ENCODE data around the gene GOLPH3.

The GOLPH3 gene

GRCh38 chr5:32147236-32147635 is 26.9 kb downstream of the GOLPH3 start:
- peaks cover 2% of the 10 kb centered on the region for H3K79me1 ChIP-seq (ENCODE audit: low read depth, low read length)
- no peak overlapping the region for H3K23ac ChIP-seq (ENCODE audit: low read depth, low read length, poor library complexity)
- no peak overlapping the region for H4K91ac ChIP-seq (ENCODE audit: low read depth, low read length, poor library complexity)
- H3K18ac ChIP-seq (ENCODE audit: low read length): no peak overlapping the region
- H3K9ac ChIP-seq (ENCODE audit: low read depth, low read length, poor library complexity): no peak overlapping the region
- H2BK15ac ChIP-seq (ENCODE audit: low read length): no peak overlapping the region
- no peaks in the 10 kb centered on the region for H3K4me1 ChIP-seq (ENCODE audit: control insufficient read depth in 2 of 2, insufficient read depth in 1 of 2, low read depth in 1 of 2, low read length in 2 of 2)
- WGBS, 2 donors (ENCODE audit: extremely low coverage in 2 of 2, insufficient read length in 2 of 2, insufficient replicate concordance in 1 of 2): 100% methylated on average over 1 of the region's 3 CpGs; no CpG with 5 or more reads in 1 of the 2 donors
- peaks cover 0 to 46% of the 10 kb centered on the region in 2 donors for H3K36me3 ChIP-seq (replicated peaks in 1 of 2; ENCODE audit: control insufficient read depth in 2 of 2, insufficient read depth in 2 of 2, low read length in 2 of 2)
- H2AK5ac ChIP-seq (ENCODE audit: low read depth, low read length): no peak overlapping the region
- no peak overlapping the region for H2BK5ac ChIP-seq (ENCODE audit: low read length)
- H3K14ac ChIP-seq (ENCODE audit: low read length): no peak overlapping the region
- no peak overlapping the region for H2AFZ ChIP-seq (ENCODE audit: low read length)
- no peak overlapping the region for H3K4ac ChIP-seq (ENCODE audit: low read length)
- H3K27me3 ChIP-seq (ENCODE audit: control insufficient read depth in 3 of 3, insufficient read depth in 3 of 3, low read depth in 1 of 3, low read length in 3 of 3): no peaks in the 10 kb centered on the region
- H2BK12ac ChIP-seq (ENCODE audit: low read length): no peak overlapping the region
- H3K4me3 ChIP-seq (ENCODE audit: low read length in 2 of 2): no peak overlapping the region
- peaks cover 0 to 28% of the 10 kb centered on the region in 2 donors for H3K9me3 ChIP-seq (replicated peaks in 1 of 2; ENCODE audit: control insufficient read depth in 2 of 2, insufficient read depth in 1 of 2, low read depth in 1 of 2, low read length in 2 of 2)
- H2BK120ac ChIP-seq (ENCODE audit: low read depth, low read length): no peak overlapping the region
- H4K8ac ChIP-seq (ENCODE audit: low read depth, low read length): no peak overlapping the region
- DNase-seq (ENCODE audit: low spot score): no peak
- no peak overlapping the region for H3K4me2 ChIP-seq (ENCODE audit: insufficient read depth, low read length, poor library complexity, severe bottlenecking)
- no peak overlapping the region for H3K27ac ChIP-seq (replicated peaks; ENCODE audit: low read length)

GRCh38 chr5:32145378-32145777 is 28.7 kb downstream of the GOLPH3 start:
- no peak overlapping the region for H3K4ac ChIP-seq (ENCODE audit: low read length)
- H3K4me3 ChIP-seq (ENCODE audit: low read length in 2 of 2): no peak overlapping the region
- H4K91ac ChIP-seq (ENCODE audit: low read depth, low read length, poor library complexity): no peak overlapping the region
- no CpG with 5 or more reads among the region's 2 CpGs for WGBS, 2 donors (ENCODE audit: extremely low coverage in 2 of 2, insufficient read length in 2 of 2, insufficient replicate concordance in 1 of 2)
- H3K9ac ChIP-seq (ENCODE audit: low read depth, low read length, poor library complexity): no peak overlapping the region
- no peak overlapping the region for H2BK5ac ChIP-seq (ENCODE audit: low read length)
- H3K4me1 ChIP-seq (ENCODE audit: control insufficient read depth in 2 of 2, insufficient read depth in 1 of 2, low read depth in 1 of 2, low read length in 2 of 2): no peaks in the 10 kb centered on the region
- H3K79me1 ChIP-seq (ENCODE audit: low read depth, low read length): peaks cover 2% of the 10 kb centered on the region
- H2BK120ac ChIP-seq (ENCODE audit: low read depth, low read length): no peak overlapping the region
- H3K9me3 ChIP-seq (replicated peaks in 1 of 2; ENCODE audit: control insufficient read depth in 2 of 2, insufficient read depth in 1 of 2, low read depth in 1 of 2, low read length in 2 of 2): peaks cover 0 to 28% of the 10 kb centered on the region in 2 donors
- no peak for DNase-seq (ENCODE audit: low spot score)
- H2AFZ ChIP-seq (ENCODE audit: low read length): no peak overlapping the region
- H2BK15ac ChIP-seq (ENCODE audit: low read length): no peak overlapping the region
- H2AK5ac ChIP-seq (ENCODE audit: low read depth, low read length): no peak overlapping the region
- H3K27me3 ChIP-seq (ENCODE audit: control insufficient read depth in 3 of 3, insufficient read depth in 3 of 3, low read depth in 1 of 3, low read length in 3 of 3): no peaks in the 10 kb centered on the region
- H3K4me2 ChIP-seq (ENCODE audit: insufficient read depth, low read length, poor library complexity, severe bottlenecking): no peak overlapping the region
- H3K18ac ChIP-seq (ENCODE audit: low read length): no peak overlapping the region
- no peak overlapping the region for H3K14ac ChIP-seq (ENCODE audit: low read length)
- no peak overlapping the region for H2BK12ac ChIP-seq (ENCODE audit: low read length)
- no peak overlapping the region for H3K23ac ChIP-seq (ENCODE audit: low read depth, low read length, poor library complexity)
- no peak overlapping the region for H4K8ac ChIP-seq (ENCODE audit: low read depth, low read length)
- no peak overlapping the region for H3K27ac ChIP-seq (replicated peaks; ENCODE audit: low read length)
- H3K36me3 ChIP-seq (replicated peaks in 1 of 2; ENCODE audit: control insufficient read depth in 2 of 2, insufficient read depth in 2 of 2, low read length in 2 of 2): peaks cover 0 to 53% of the 10 kb centered on the region in 2 donors

- no peak overlapping the region for H3K4me2 ChIP-seq (ENCODE audit: insufficient read depth, low read length, poor library complexity, severe bottlenecking)
- H3K14ac ChIP-seq (ENCODE audit: low read length): no peak overlapping the region
- no peak overlapping the region for H2BK120ac ChIP-seq (ENCODE audit: low read depth, low read length)
- H3K27ac ChIP-seq (replicated peaks; ENCODE audit: low read length): no peak overlapping the region
- H4K91ac ChIP-seq (ENCODE audit: low read depth, low read length, poor library complexity): no peak overlapping the region
- no peak overlapping the region for H2BK15ac ChIP-seq (ENCODE audit: low read length)
- no peak overlapping the region for H2AFZ ChIP-seq (ENCODE audit: low read length)
- no peaks in the 10 kb centered on the region for H3K27me3 ChIP-seq (ENCODE audit: control insufficient read depth in 3 of 3, insufficient read depth in 3 of 3, low read depth in 1 of 3, low read length in 3 of 3)
- H3K18ac ChIP-seq (ENCODE audit: low read length): no peak overlapping the region
- H2AK5ac ChIP-seq (ENCODE audit: low read depth, low read length): no peak overlapping the region
- no peak overlapping the region for H3K23ac ChIP-seq (ENCODE audit: low read depth, low read length, poor library complexity)
- peaks cover 0 to 60% of the 10 kb centered on the region in 2 donors for H3K36me3 ChIP-seq (replicated peaks in 1 of 2; ENCODE audit: control insufficient read depth in 2 of 2, insufficient read depth in 2 of 2, low read length in 2 of 2)
- DNase-seq (ENCODE audit: low spot score): no peak
- peaks cover 2% of the 10 kb centered on the region for H3K79me1 ChIP-seq (ENCODE audit: low read depth, low read length)
- H3K4ac ChIP-seq (ENCODE audit: low read length): no peak overlapping the region
- WGBS, 2 donors (ENCODE audit: extremely low coverage in 2 of 2, insufficient read length in 2 of 2, insufficient replicate concordance in 1 of 2): no CpG with 5 or more reads among the region's 5 CpGs
- peaks cover 0 to 28% of the 10 kb centered on the region in 2 donors for H3K9me3 ChIP-seq (replicated peaks in 1 of 2; ENCODE audit: control insufficient read depth in 2 of 2, insufficient read depth in 1 of 2, low read depth in 1 of 2, low read length in 2 of 2)
- H3K4me3 ChIP-seq (ENCODE audit: low read length in 2 of 2): no peak overlapping the region
- H4K8ac ChIP-seq (ENCODE audit: low read depth, low read length): no peak overlapping the region
- no peak overlapping the region for H2BK5ac ChIP-seq (ENCODE audit: low read length)
- H3K9ac ChIP-seq (ENCODE audit: low read depth, low read length, poor library complexity): no peak overlapping the region
- no peak overlapping the region for H2BK12ac ChIP-seq (ENCODE audit: low read length)
- H3K4me1 ChIP-seq (ENCODE audit: control insufficient read depth in 2 of 2, insufficient read depth in 1 of 2, low read depth in 1 of 2, low read length in 2 of 2): no peaks in the 10 kb centered on the region
These were observed 29.5 kb downstream of the GOLPH3 start for GRCh38 chr5:32144378-32145207.

GRCh38 chr5:32143617-32144377 is 30.3 kb downstream of the GOLPH3 start:
- no peak overlapping the region for H2BK120ac ChIP-seq (ENCODE audit: low read depth, low read length)
- no peak overlapping the region for H4K91ac ChIP-seq (ENCODE audit: low read depth, low read length, poor library complexity)
- no peak overlapping the region for H3K23ac ChIP-seq (ENCODE audit: low read depth, low read length, poor library complexity)
- no peak overlapping the region for H2BK5ac ChIP-seq (ENCODE audit: low read length)
- H3K36me3 ChIP-seq (replicated peaks in 1 of 2; ENCODE audit: control insufficient read depth in 2 of 2, insufficient read depth in 2 of 2, low read length in 2 of 2): peaks cover under 1 to 63% of the 10 kb centered on the region in 2 donors
- no peak overlapping the region for H2BK12ac ChIP-seq (ENCODE audit: low read length)
- no peak overlapping the region for H3K4me3 ChIP-seq (ENCODE audit: low read length in 2 of 2)
- H2AFZ ChIP-seq (ENCODE audit: low read length): no peak overlapping the region
- WGBS, 2 donors (ENCODE audit: extremely low coverage in 2 of 2, insufficient read length in 2 of 2, insufficient replicate concordance in 1 of 2): no CpG with 5 or more reads among the region's 6 CpGs
- H3K9ac ChIP-seq (ENCODE audit: low read depth, low read length, poor library complexity): no peak overlapping the region
- H3K27ac ChIP-seq (replicated peaks; ENCODE audit: low read length): no peak overlapping the region
- H3K4ac ChIP-seq (ENCODE audit: low read length): no peak overlapping the region
- H3K79me1 ChIP-seq (ENCODE audit: low read depth, low read length): peaks cover 2% of the 10 kb centered on the region
- H3K9me3 ChIP-seq (replicated peaks in 1 of 2; ENCODE audit: control insufficient read depth in 2 of 2, insufficient read depth in 1 of 2, low read depth in 1 of 2, low read length in 2 of 2): peaks cover 0 to 24% of the 10 kb centered on the region in 2 donors
- H3K4me2 ChIP-seq (ENCODE audit: insufficient read depth, low read length, poor library complexity, severe bottlenecking): no peak overlapping the region
- no peak overlapping the region for H2AK5ac ChIP-seq (ENCODE audit: low read depth, low read length)
- no peaks in the 10 kb centered on the region for H3K4me1 ChIP-seq (ENCODE audit: control insufficient read depth in 2 of 2, insufficient read depth in 1 of 2, low read depth in 1 of 2, low read length in 2 of 2)
- H3K27me3 ChIP-seq (ENCODE audit: control insufficient read depth in 3 of 3, insufficient read depth in 3 of 3, low read depth in 1 of 3, low read length in 3 of 3): no peaks in the 10 kb centered on the region
- H4K8ac ChIP-seq (ENCODE audit: low read depth, low read length): no peak overlapping the region
- H3K18ac ChIP-seq (ENCODE audit: low read length): no peak overlapping the region
- no peak overlapping the region for H2BK15ac ChIP-seq (ENCODE audit: low read length)
- H3K14ac ChIP-seq (ENCODE audit: low read length): no peak overlapping the region
- no peak for DNase-seq (ENCODE audit: low spot score)
